ENCODE results near the gene SCRT2.

The SCRT2 gene

DNA sequence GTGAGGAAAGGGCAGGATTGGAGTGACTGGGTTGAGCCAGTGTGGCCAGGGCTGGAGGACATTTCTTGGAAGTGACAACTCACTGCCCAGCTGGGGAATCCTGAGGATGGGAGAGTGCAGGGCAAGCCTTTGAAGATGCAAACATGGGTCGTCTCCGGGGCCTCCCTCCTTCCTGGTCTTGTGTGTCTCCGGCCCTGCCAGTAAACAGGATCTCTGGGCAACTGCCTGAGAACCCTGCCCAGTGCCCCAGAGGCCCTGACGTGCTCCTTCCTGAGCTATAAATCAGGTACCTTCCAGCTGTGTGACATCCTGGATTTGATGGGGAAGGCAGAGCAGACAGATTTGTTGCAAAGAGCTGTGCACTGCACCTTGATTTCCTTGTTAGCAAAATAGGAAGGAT is 52.6 kb downstream of the SCRT2 start:
- DNase-seq: no peak

GRCh38 chr20:622161-622560 is 53.4 kb downstream of the SCRT2 start:
- no peak for DNase-seq

DNA sequence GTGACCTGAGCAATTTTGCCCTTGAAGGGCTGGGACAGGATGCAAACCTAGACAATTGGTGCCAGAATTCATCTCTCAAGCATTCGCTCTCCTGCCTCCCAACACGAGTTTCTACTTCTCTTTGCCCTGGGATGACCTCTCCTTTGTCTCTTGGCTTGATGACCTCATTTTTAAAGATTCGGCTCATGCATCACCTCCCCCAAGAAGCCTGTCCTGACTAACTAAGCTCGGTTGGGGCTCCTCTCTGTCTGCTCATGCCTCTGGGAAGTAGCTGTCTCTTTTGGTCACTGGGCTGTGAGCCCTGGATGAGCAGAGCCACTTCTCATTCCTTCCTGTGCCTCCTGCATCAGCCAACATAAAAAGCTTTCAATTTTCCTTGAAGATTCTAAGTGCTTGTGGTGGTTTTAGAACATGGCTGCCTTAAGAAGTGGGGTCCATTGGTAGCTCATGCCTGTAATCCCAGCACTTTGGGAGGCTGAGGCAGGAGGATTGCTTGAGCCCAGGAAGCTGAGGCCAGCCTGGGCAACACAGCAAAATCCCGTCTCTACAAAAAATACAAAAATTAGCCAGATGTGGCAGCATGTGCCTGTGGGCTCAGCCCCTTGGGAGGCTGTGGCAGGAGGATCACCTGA is 54.4 kb downstream of the SCRT2 start:
- no peak for DNase-seq

DNA sequence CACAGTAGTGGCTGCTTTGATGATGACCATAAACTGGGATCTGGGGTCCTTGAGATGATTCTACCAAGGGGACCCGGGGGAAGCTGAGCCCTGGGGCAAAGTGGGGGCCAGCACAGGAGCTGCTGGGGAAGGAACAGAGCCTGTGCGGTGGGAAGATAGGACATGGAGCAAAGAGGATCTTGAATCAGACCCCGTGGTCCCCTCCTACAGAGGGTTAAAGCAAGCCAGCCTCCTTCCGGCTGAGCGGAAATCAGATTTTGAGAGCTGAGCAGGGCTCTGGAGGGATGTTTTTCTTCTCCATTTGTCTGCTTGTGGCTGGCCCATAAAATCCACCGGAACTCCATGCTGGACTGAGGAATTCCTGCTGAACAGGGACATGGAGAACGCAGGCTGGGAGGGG is 55.4 kb downstream of the SCRT2 start:
- DNase-seq: no peak

GRCh38 chr20:618980-619379 is 56.6 kb downstream of the SCRT2 start:
- no peak for DNase-seq

GRCh38 chr20:617934-618690 is 57.5 kb downstream of the SCRT2 start:
- DNase-seq: no peak

DNA sequence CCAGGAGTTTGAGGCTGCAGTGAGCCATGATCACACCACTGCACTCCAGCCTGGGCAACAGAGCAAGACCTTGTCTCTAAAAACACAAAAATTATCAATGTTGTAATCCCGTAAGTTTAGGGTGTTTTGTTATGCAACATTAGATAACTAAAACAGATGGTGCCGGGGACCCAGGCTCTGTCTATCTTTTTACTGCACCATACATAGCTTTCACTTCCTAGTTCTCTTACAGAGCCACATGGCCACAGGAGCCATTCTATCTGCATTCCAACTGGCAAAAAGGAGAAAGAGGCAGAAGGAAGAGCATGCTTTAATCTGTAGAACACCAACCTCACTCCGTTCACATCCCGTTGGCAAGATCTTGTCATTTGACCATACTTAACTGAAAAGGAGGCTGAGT is 60.1 kb downstream of the SCRT2 start:
- DNase-seq: no peak

DNA sequence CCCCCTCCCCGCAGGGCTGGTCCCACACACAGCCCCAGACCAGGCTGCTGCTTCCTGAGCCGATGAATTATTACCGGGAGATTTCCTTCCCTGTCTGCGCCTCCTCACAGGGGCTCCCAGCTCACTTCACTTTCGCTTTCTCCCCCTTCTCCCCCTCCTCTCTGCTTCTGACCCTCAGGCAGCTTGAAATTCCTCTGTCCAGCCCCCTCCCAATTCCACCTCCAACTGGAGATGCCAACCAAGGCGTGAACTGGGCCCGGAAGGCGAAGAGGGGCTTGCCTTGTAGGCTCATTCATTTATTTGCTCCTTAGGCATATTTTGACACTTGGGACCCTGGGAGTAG is 63.8 kb downstream of the SCRT2 start:
- DNase-seq: no peak
